GM12878 (cell line): Measurements from ENCODE around the gene ABHD14A. TPM values are rescaled to one million over a fixed set of nuclear protein-coding genes. Genes with fewer than 3 reads are reported as not detected.

Source experiments
- BACH1 ChIP-seq: fragments of 450-650 bp; IDR thresholded peaks from 2 replicates; pipeline ENCODE4 v1.6.1; 2017; ENCODE audit warnings: mild to moderate bottlenecking, borderline replicate concordance
- BCL3 ChIP-seq: IDR thresholded peaks from 2 replicates; pipeline ENCODE4 v1.6.1; 2011; ENCODE audit warnings: borderline replicate concordance, low read depth, mild to moderate bottlenecking, moderate library complexity, low read length; ENCODE audit not compliant: insufficient read depth, poor library complexity, severe bottlenecking
- BHLHE40 ChIP-seq, 2 experiments: fragments of 450-650 bp in 1 of 2; IDR thresholded peaks; 2 replicates each; pipeline ENCODE4 v1.6.1; 2011 to 2017; ENCODE audit warnings: low read depth in 2 of 2, borderline replicate concordance in 1 of 2, improper control_type of control experiment in 1 of 2, low read length in 1 of 2, mild to moderate bottlenecking in 1 of 2
- E4F1 ChIP-seq: fragments of 450-650 bp; IDR thresholded peaks from 2 replicates; pipeline ENCODE4 v1.6.1; 2018; ENCODE audit warnings: borderline replicate concordance, mild to moderate bottlenecking; ENCODE audit not compliant: partially characterized antibody
- EED ChIP-seq: sonication (generic); IDR thresholded peaks from 2 replicates; pipeline ENCODE4 v1.6.1; 2016; ENCODE audit warnings: antibody characterized with exemption, low read depth
- EP300 ChIP-seq, 2 experiments: fragments of 150-350 bp in 1 of 2; IDR thresholded peaks; 2 replicates each; pipeline ENCODE4 v1.6.1; 2011 to 2012; ENCODE audit warnings: low read depth in 2 of 2, low read length in 2 of 2, borderline replicate concordance in 1 of 2, improper control_type of control experiment in 1 of 2, inconsistent platforms in 1 of 2; ENCODE audit not compliant: control insufficient read depth in 1 of 2
- ETV6 ChIP-seq, 2 experiments: fragments of 450-650 bp in 1 of 2; IDR thresholded peaks in 1 of 2; conservative IDR thresholded peaks in 1 of 2; 2 replicates each; pipeline ENCODE4 v1.6.1; 2014; ENCODE audit warnings: antibody characterized with exemption in 1 of 2, borderline replicate concordance in 1 of 2, low read depth in 1 of 2, mild to moderate bottlenecking in 1 of 2, moderate library complexity in 1 of 2
- IRF4 ChIP-seq: IDR thresholded peaks from 2 replicates; pipeline ENCODE4 v1.6.1; 2011; ENCODE audit warnings: low read depth, low read length
- MAX ChIP-seq: IDR thresholded peaks from 2 replicates; pipeline ENCODE4 v1.6.1; 2012; ENCODE audit warnings: low read depth, low read length, improper control_type of control experiment
- MEF2B ChIP-seq: fragments of 450-650 bp; IDR thresholded peaks from 2 replicates; pipeline ENCODE4 v1.6.1; 2018; ENCODE audit warnings: mild to moderate bottlenecking, moderate library complexity; ENCODE audit not compliant: partially characterized antibody, poor library complexity, severe bottlenecking
- PML ChIP-seq: IDR thresholded peaks from 2 replicates; pipeline ENCODE4 v1.6.1; 2012; ENCODE audit warnings: low read length, inconsistent platforms
- POLR2A ChIP-seq: IDR thresholded peaks from 2 replicates; pipeline ENCODE4 v1.6.1; 2011; ENCODE audit warnings: low read depth, mild to moderate bottlenecking, low read length
- POU2F2 ChIP-seq: IDR thresholded peaks from 3 replicates; pipeline ENCODE4 v1.6.1; 2011; ENCODE audit warnings: low read depth, mild to moderate bottlenecking, low read length, borderline replicate concordance
- RB1 ChIP-seq: fragments of 450-650 bp; formaldehyde crosslinking; IDR thresholded peaks from 2 replicates; pipeline ENCODE4 v1.6.1; 2017; ENCODE audit warnings: mild to moderate bottlenecking, borderline replicate concordance
- SMAD1 ChIP-seq: fragments of 450-650 bp; IDR thresholded peaks from 2 replicates; pipeline ENCODE4 v1.6.1; 2018; ENCODE audit warnings: mild to moderate bottlenecking, low read depth; ENCODE audit not compliant: partially characterized antibody
- SMARCA5 ChIP-seq: fragments of 450-650 bp; IDR thresholded peaks from 2 replicates; pipeline ENCODE4 v1.6.1; 2017; ENCODE audit warnings: mild to moderate bottlenecking
- SPI1 ChIP-seq: IDR thresholded peaks from 2 replicates; pipeline ENCODE4 v1.6.1; 2011; ENCODE audit warnings: low read depth, mild to moderate bottlenecking, low read length, moderate library complexity, borderline replicate concordance; ENCODE audit not compliant: insufficient read depth
- TARDBP ChIP-seq: IDR thresholded peaks from 2 replicates; pipeline ENCODE4 v1.6.1; 2016; ENCODE audit warnings: borderline replicate concordance
- YY1 ChIP-seq: IDR thresholded peaks from 2 replicates; pipeline ENCODE4 v1.6.1; 2011; ENCODE audit warnings: low read depth, mild to moderate bottlenecking, low read length
- polyA plus RNA-seq, 11 experiments: library from polyadenylated mRNA; depleted of rRNA in 4 of 11; unstranded in 6 of 11; stranded (reverse) in 5 of 11; fragments of >200 nt; fragmentation: Nextera tagmentation in 4 of 11; fragmentation: Illumina TruSeq in 1 of 11; extraction: Ambion mirVana in 4 of 11; extraction: Trizol in 1 of 11; gene quantifications; 1 replicate in 1 of 11; 2 replicates in 10 of 11; pipeline versions ENCODE4 v1.2.1 to v1.2.3, GENCODE V29; 2011 to 2016; ENCODE audit warnings: inconsistent platforms in 2 of 11, missing spikeins in 2 of 11, low read depth in 1 of 11
- total RNA-seq, 4 experiments: library from RNA; depleted of rRNA in 3 of 4; stranded (reverse); fragments of >200 nt in 3 of 4; fragmentation: Illumina TruSeq in 1 of 4; extraction: Trizol in 1 of 4; gene quantifications; 2 replicates each; pipeline versions ENCODE4 v1.2.1 to v1.2.3, GENCODE V29; 2013 to 2021

Gene ABHD14A
- total and polyA plus RNA-seq, 10 of the 15 experiments (the other 5 are each of a cell fraction or from before 2014, with no cell fraction given) = 1.2 to 27.0 (median 7.9) TPM

GRCh38 chr3:52023860-52024764 lies 49.2 kb downstream of the ABHD14A start (continued):
- TF ChIP-seq E4F1 (no peak), MAX (no peak), POU2F2 (peak; percentile 47; the same call in 1 of the 3 replicates), YY1 (peak; percentile 20; the same call in 1 of the 2 replicates), SMARCA5 (0 out of 2 replicates have a peak, but pooled peaks have one; percentile 63), PML (no peak), EP300 (IDR thresholded peaks at IDR 0.05; ENCODE audit: borderline replicate concordance in 1 of 2, control insufficient read depth in 1 of 2, low read depth in 2 of 2, low read length in 2 of 2) (peak in 1 of 2 experiments; percentile 38; a peak in 1 of 4 replicates), BACH1 (peak; percentile 54; the same call in 1 of the 2 replicates), SPI1 (peak; percentile 28; the same call in 1 of the 2 replicates), ETV6 (conservative IDR thresholded peaks at IDR 0.05 in 1 of 2, IDR thresholded peaks at IDR 0.05 in 1 of 2; ENCODE audit: borderline replicate concordance in 1 of 2, low read depth in 1 of 2) (peak in 1 of 2 experiments; percentile 7; a peak in 1 of 4 replicates), SMAD1 (peak; percentile 60), BHLHE40 (IDR thresholded peaks at IDR 0.05; ENCODE audit: borderline replicate concordance in 1 of 2, low read depth in 2 of 2, low read length in 1 of 2) (peak; percentile 69 to 73), RB1 (peak; percentile 100), BCL3 (peak; percentile 99), IRF4 (peak; percentile 69; the same call in 1 of the 2 replicates), MEF2B (peak; percentile 100), TARDBP (no peak), POLR2A (peak; percentile 34; the same call in 1 of the 2 replicates), EED (peak; percentile 59; the same call in 1 of the 2 replicates)
